H1 (cell line): ENCODE data around the gene RAB24. TPM values are rescaled to one million over a fixed set of nuclear protein-coding genes. Genes with fewer than 3 reads are reported as not detected.

ENCODE experiments used
- CTCF ChIA-PET: fragments of 300-600 bp; sonication (Branson Sonifier 250); formaldehyde crosslinking; loops from one replicate; lab custom pipeline; 2021; ENCODE audit not compliant: partially characterized antibody; lab: Charles Lee
- POLR2A ChIA-PET: fragments of 300-600 bp; sonication (Branson Sonifier 250); formaldehyde crosslinking; loops from one replicate; lab custom pipeline; 2021; ENCODE audit warnings: inconsistent platforms; ENCODE audit not compliant: partially characterized antibody; lab: Charles Lee
- DNase-seq, 2 experiments: peaks; one replicate each; pipeline versions ENCODE4 v3.0.0 to v3.0.0-alpha.2; 2010 to 2022; ENCODE audit warnings: low spot score in 2 of 2, low read depth in 1 of 2, mixed read lengths in 1 of 2
- FAIRE-seq: peaks from 2 replicates; lab custom pipeline; 2011; peaks lifted over from hg19 to GRCh38; lab: Jason Lieb, UNC
- H2AFZ ChIP-seq: 2 replicates; pipeline ENCODE4 v1.8.1; 2012; ENCODE audit warnings: low read length, inconsistent platforms
- H2AK5ac ChIP-seq: 2 replicates; pipeline ENCODE4 v1.6.1; 2013; ENCODE audit warnings: low read depth, low read length
- H2BK120ac ChIP-seq: replicated peaks from 2 replicates; pipeline ENCODE3; 2013; ENCODE audit warnings: low read depth, low read length, inconsistent platforms
- H2BK12ac ChIP-seq: 2 replicates; pipeline ENCODE4 v1.6.1; 2013; ENCODE audit warnings: low read depth, low read length
- H2BK15ac ChIP-seq: 2 replicates; pipeline ENCODE4 v1.6.1; 2013; ENCODE audit warnings: low read length
- H2BK20ac ChIP-seq: 2 replicates; pipeline ENCODE4 v1.6.1; 2013; ENCODE audit warnings: low read length
- H2BK5ac ChIP-seq: 2 replicates; pipeline ENCODE4 v1.6.1; 2013; ENCODE audit warnings: low read depth, low read length
- H3K14ac ChIP-seq: 2 replicates; pipeline ENCODE4 v1.6.1; 2013; ENCODE audit warnings: inconsistent platforms; ENCODE audit not compliant: insufficient read length
- H3K18ac ChIP-seq: 2 replicates; pipeline ENCODE4 v1.6.1; 2013; ENCODE audit warnings: low read length; ENCODE audit errors: extremely low read depth
- H3K23ac ChIP-seq: 2 replicates; pipeline ENCODE4 v1.6.1; 2013; ENCODE audit warnings: inconsistent platforms; ENCODE audit not compliant: insufficient read length
- H3K23me2 ChIP-seq: 2 replicates; pipeline ENCODE4 v1.6.1; 2013; ENCODE audit warnings: low read depth, low read length
- H3K27ac ChIP-seq: 2 replicates; pipeline ENCODE4 v1.6.1; 2011; ENCODE audit warnings: low read depth, low read length, inconsistent platforms
- H3K27me3 ChIP-seq, 4 experiments: replicated peaks in 1 of 4; 1 replicate in 1 of 4; 2 replicates in 3 of 4; pipeline versions ENCODE4 v1.6.1 to v1.8.1; 2011 to 2013; ENCODE audit warnings: low read length in 3 of 4, mild to moderate bottlenecking in 3 of 4, inconsistent platforms in 2 of 4, mixed read lengths in 2 of 4, moderate library complexity in 1 of 4; ENCODE audit not compliant: control insufficient read depth in 3 of 4, insufficient read depth in 3 of 4; ENCODE audit errors: extremely low read depth in 1 of 4
- H3K36me3 ChIP-seq, 4 experiments: 2 replicates each; pipeline versions ENCODE4 v1.6.1 to v1.8.1; 2011 to 2013; ENCODE audit warnings: mild to moderate bottlenecking in 4 of 4, low read length in 3 of 4, moderate library complexity in 2 of 4, control low read depth in 1 of 4, inconsistent platforms in 1 of 4; ENCODE audit not compliant: insufficient read depth in 4 of 4, control insufficient read depth in 2 of 4
- H3K4ac ChIP-seq: replicated peaks from 2 replicates; pipeline ENCODE3; 2013; ENCODE audit warnings: low read length, low read depth, mixed read lengths, inconsistent platforms; ENCODE audit not compliant: insufficient read length
- H3K4me1 ChIP-seq, 4 experiments: replicated peaks in 1 of 4; 1 replicate in 1 of 4; 2 replicates in 3 of 4; pipeline versions ENCODE4 v1.6.1 to v1.8.1; 2011 to 2013; ENCODE audit warnings: low read length in 3 of 4, inconsistent platforms in 2 of 4, mixed read lengths in 1 of 4; ENCODE audit not compliant: insufficient read depth in 4 of 4, control insufficient read depth in 3 of 4
- H3K4me2 ChIP-seq, 2 experiments: 2 replicates each; pipeline versions ENCODE4 v1.6.1 to v1.8.1; 2011 to 2013; ENCODE audit warnings: low read depth in 2 of 2, low read length in 2 of 2, control low read depth in 1 of 2, inconsistent platforms in 1 of 2, mild to moderate bottlenecking in 1 of 2; ENCODE audit not compliant: insufficient read depth in 1 of 2
- H3K4me3 ChIP-seq, 4 experiments: fragments of 200-600, 300-600 bp in 1 of 4; sonication (generic), shearing (Covaris generic), sonication (Bioruptor Twin) in 1 of 4; 2 replicates each; pipeline versions ENCODE4 v1.5.1 to v1.8.1; 2011 to 2016; ENCODE audit warnings: low read length in 4 of 4, low read depth in 3 of 4, control low read depth in 2 of 4, inconsistent platforms in 2 of 4, mild to moderate bottlenecking in 2 of 4, mixed read lengths in 1 of 4, moderate library complexity in 1 of 4; ENCODE audit not compliant: insufficient read depth in 2 of 4; ENCODE audit errors: extremely low read depth in 1 of 4
- H3K56ac ChIP-seq: replicated peaks from 2 replicates; pipeline ENCODE3; 2013; ENCODE audit warnings: low read depth, mild to moderate bottlenecking, mixed read lengths, low read length, inconsistent platforms; ENCODE audit not compliant: insufficient read length
- H3K79me1 ChIP-seq: 2 replicates; pipeline ENCODE4 v1.6.1; 2013; ENCODE audit warnings: low read depth, low read length, control low read depth
- H3K79me2 ChIP-seq, 2 experiments: 2 replicates each; pipeline versions ENCODE4 v1.6.1 to v1.8.1; 2012 to 2013; ENCODE audit warnings: low read length in 2 of 2, mild to moderate bottlenecking in 2 of 2, inconsistent platforms in 1 of 2; ENCODE audit not compliant: insufficient read depth in 2 of 2, control insufficient read depth in 1 of 2
- H3K9ac ChIP-seq, 4 experiments: replicated peaks in 1 of 4; 1 replicate in 1 of 4; 2 replicates in 3 of 4; pipeline versions ENCODE4 v1.6.1 to v1.8.1; 2011 to 2013; ENCODE audit warnings: low read depth in 3 of 4, low read length in 3 of 4, control low read depth in 2 of 4, mild to moderate bottlenecking in 2 of 4, moderate library complexity in 2 of 4, inconsistent platforms in 1 of 4; ENCODE audit errors: extremely low read depth in 1 of 4
- H3K9me3 ChIP-seq, 2 experiments: 2 replicates each; pipeline versions ENCODE4 v1.6.1 to v1.8.1; 2012 to 2013; ENCODE audit warnings: mild to moderate bottlenecking in 2 of 2, moderate library complexity in 2 of 2, control low read depth in 1 of 2, inconsistent platforms in 1 of 2, low read depth in 1 of 2, low read length in 1 of 2, mixed read lengths in 1 of 2; ENCODE audit not compliant: insufficient read depth in 2 of 2
- H4K20me1 ChIP-seq, 2 experiments: replicated peaks in 1 of 2; 2 replicates each; pipeline versions ENCODE3 to v1.8.1; 2011 to 2013; ENCODE audit warnings: inconsistent platforms in 2 of 2, low read length in 2 of 2, mild to moderate bottlenecking in 1 of 2; ENCODE audit not compliant: insufficient read depth in 2 of 2, control insufficient read depth in 1 of 2
- H4K5ac ChIP-seq: 2 replicates; pipeline ENCODE4 v1.6.1; 2013; ENCODE audit warnings: low read length, low read depth, mixed read lengths, inconsistent platforms; ENCODE audit not compliant: insufficient read length
- H4K8ac ChIP-seq: 2 replicates; pipeline ENCODE4 v1.8.0; 2013; ENCODE audit warnings: mild to moderate bottlenecking, moderate library complexity, low read length, inconsistent platforms; ENCODE audit not compliant: insufficient read depth; ENCODE audit errors: extremely low read depth
- H4K91ac ChIP-seq: replicated peaks from 2 replicates; pipeline ENCODE3; 2013; ENCODE audit warnings: low read length, mixed read lengths, inconsistent platforms; ENCODE audit not compliant: insufficient read length
- ATF3 ChIP-seq: IDR thresholded peaks from 2 replicates; pipeline ENCODE4 v1.6.1; 2011; ENCODE audit warnings: low read depth, mild to moderate bottlenecking, low read length; ENCODE audit not compliant: insufficient read depth
- CHD2 ChIP-seq: IDR thresholded peaks from 2 replicates; pipeline ENCODE4 v1.6.1; 2012; ENCODE audit warnings: low read length, improper control_type of control experiment
- EGR1 ChIP-seq: IDR thresholded peaks from 2 replicates; pipeline ENCODE4 v1.6.1; 2011; ENCODE audit warnings: low read depth, low read length, borderline replicate concordance
- EP300 ChIP-seq, 2 experiments: IDR thresholded peaks; 1 replicate in 1 of 2; 2 replicates in 1 of 2; pipeline ENCODE4 v1.6.1; 2011 to 2012; ENCODE audit warnings: low read depth in 2 of 2, low read length in 2 of 2, mild to moderate bottlenecking in 2 of 2, borderline replicate concordance in 1 of 2, inconsistent platforms in 1 of 2, moderate library complexity in 1 of 2
- HDAC6 ChIP-seq: IDR thresholded peaks from one replicate; pipeline ENCODE4 v1.7.1; 2012; ENCODE audit warnings: low read depth, mild to moderate bottlenecking, inconsistent platforms, low read length, moderate library complexity
- PHF8 ChIP-seq: fragments of 200-600 bp; sonication (generic); conservative IDR thresholded peaks from 2 replicates; pipeline ENCODE4 v1.7.1; 2012; ENCODE audit warnings: low read depth, mild to moderate bottlenecking, inconsistent platforms, low read length, moderate library complexity
- POLR2AphosphoS5 ChIP-seq: IDR thresholded peaks from 2 replicates; pipeline ENCODE4 v1.6.1; 2011; ENCODE audit warnings: low read depth, low read length
- SIN3A ChIP-seq, 2 experiments: IDR thresholded peaks in 1 of 2; conservative IDR thresholded peaks in 1 of 2; 2 replicates each; pipeline ENCODE4 v1.6.1; 2011 to 2012; ENCODE audit warnings: low read length in 2 of 2, improper control_type of control experiment in 1 of 2, low read depth in 1 of 2, mild to moderate bottlenecking in 1 of 2
- YY1 ChIP-seq: IDR thresholded peaks from 2 replicates; pipeline ENCODE4 v1.6.1; 2011; ENCODE audit warnings: low read depth, mild to moderate bottlenecking, low read length
- WGBS, 2 experiments: shearing (Covaris generic) in 1 of 2; methylation state at CpG; one replicate each; pipeline versions ENCODE4 v1.1.6 to v1.1.7; 2013 to 2015; ENCODE audit warnings: low lambda C conversion rate in 2 of 2, mixed read lengths in 2 of 2, inconsistent platforms in 1 of 2, low coverage in 1 of 2, missing lambda C conversion rate in 1 of 2; ENCODE audit not compliant: insufficient replicate concordance in 2 of 2, insufficient coverage in 1 of 2, insufficient read length in 1 of 2; ENCODE audit errors: extremely low coverage in 1 of 2, missing lambda C conversion rate in 1 of 2; 5-methylcytosine and 5-hydroxymethylcytosine counted together
- polyA plus RNA-seq, 7 experiments: library from polyadenylated mRNA; depleted of rRNA in 3 of 7; stranded (reverse) in 5 of 7; unstranded in 2 of 7; fragments of >200 nt in 5 of 7; fragments of 200-250 nt in 2 of 7; gene quantifications; 1 replicate in 5 of 7; 2 replicates in 1 of 7; 4 replicates in 1 of 7; pipeline versions ENCODE4 v1.2.1 to v1.2.3, GENCODE V29; 2011 to 2013; ENCODE audit warnings: missing spikeins in 2 of 7, mixed read lengths in 2 of 7
- total RNA-seq: library from RNA; stranded (reverse); fragmentation: NEBNext Ultra II Directional; extraction: Animal tissue kit (Norgen Biotek cat#: 25700); gene quantifications from 2 replicates; pipeline ENCODE4 v1.2.1, GENCODE V29; 2021

RAB24 gene
- total and polyA plus RNA-seq, 2 of the 8 experiments (the other 6 are each of a cell fraction or from before 2014, with no cell fraction given): 18.8 to 33.8 TPM

- no peak for TF ChIP-seq SIN3A (conservative IDR thresholded peaks at IDR 0.05 in 1 of 2, IDR thresholded peaks at IDR 0.05 in 1 of 2; ENCODE audit: low read depth in 1 of 2, low read length in 2 of 2)
- no peak for TF ChIP-seq POLR2AphosphoS5
- no peak for TF ChIP-seq ATF3
- TF ChIP-seq EP300 (IDR thresholded peaks at IDR 0.05; ENCODE audit: borderline replicate concordance in 1 of 2, low read depth in 2 of 2, low read length in 2 of 2): no peak
- TF ChIP-seq PHF8: no peak
- no peak for TF ChIP-seq EGR1
- TF ChIP-seq CHD2: no peak
- TF ChIP-seq YY1: no peak
- TF ChIP-seq HDAC6: no peak
- Histone ChIP-seq H3K27ac (no peak overlapping the region), H3K79me1 (peaks cover 12% of the 10 kb centered on the region), H3K14ac (no peak overlapping the region), H3K23ac (no peak overlapping the region), H4K91ac (no peak overlapping the region), H3K4me2 (no peak overlapping the region), H3K4me3 (no peak overlapping the region), H3K9me3 (no peaks in the 10 kb centered on the region), H3K4ac (no peak overlapping the region), H3K27me3 (no peaks in the 10 kb centered on the region), H2BK5ac (no peak overlapping the region), H2BK20ac (no peak overlapping the region), H3K56ac (no peak overlapping the region), H3K18ac (no peak overlapping the region), H4K20me1 (peaks cover 4 to 6% of the 10 kb centered on the region in 2 experiments), H3K36me3 (peaks cover 1 to 10% (median 5%) of the 10 kb centered on the region in 4 experiments; a peak in 2 of 8 replicates), H2BK15ac (no peak overlapping the region), H2AFZ (no peak overlapping the region), H4K5ac (no peak overlapping the region), H3K4me1 (peaks cover 0 to 4% (median 1%) of the 10 kb centered on the region in 4 experiments; a peak in 1 of 7 replicates), H3K79me2 (peaks cover 6 to 61% of the 10 kb centered on the region in 2 experiments), H2BK12ac (no peak overlapping the region), H2BK120ac (no peak overlapping the region), H2AK5ac (no peak overlapping the region), H4K8ac (no peak overlapping the region), H3K9ac (no peak overlapping the region), H3K23me2 (no peaks in the 10 kb centered on the region)
- 95% methylated on average over 6 of the region's 6 CpGs; no CpG with 5 or more reads in 1 of the 2 experiments for WGBS, 2 experiments
- ChIA-PET CTCF (interaction anchor here (0.9 to 1.7 kb wide), 4 partner anchors 8 to 34 kb away, joined by 3 to 4 read pairs (median 4); no protein-coding TSS in a partner anchor), POLR2A (interaction anchor here (0.6 to 1.1 kb wide), 2 partner anchors 15 to 106 kb away, joined by 3 read pairs; no protein-coding TSS in a partner anchor)
- FAIRE-seq: no peak
- DNase-seq: no peak
These were observed 40.3 kb upstream of the RAB24 start for GRCh38 chr5:177343777-177344176.
